ENCODE data around the gene TTC31.

TTC31 gene

DNA sequence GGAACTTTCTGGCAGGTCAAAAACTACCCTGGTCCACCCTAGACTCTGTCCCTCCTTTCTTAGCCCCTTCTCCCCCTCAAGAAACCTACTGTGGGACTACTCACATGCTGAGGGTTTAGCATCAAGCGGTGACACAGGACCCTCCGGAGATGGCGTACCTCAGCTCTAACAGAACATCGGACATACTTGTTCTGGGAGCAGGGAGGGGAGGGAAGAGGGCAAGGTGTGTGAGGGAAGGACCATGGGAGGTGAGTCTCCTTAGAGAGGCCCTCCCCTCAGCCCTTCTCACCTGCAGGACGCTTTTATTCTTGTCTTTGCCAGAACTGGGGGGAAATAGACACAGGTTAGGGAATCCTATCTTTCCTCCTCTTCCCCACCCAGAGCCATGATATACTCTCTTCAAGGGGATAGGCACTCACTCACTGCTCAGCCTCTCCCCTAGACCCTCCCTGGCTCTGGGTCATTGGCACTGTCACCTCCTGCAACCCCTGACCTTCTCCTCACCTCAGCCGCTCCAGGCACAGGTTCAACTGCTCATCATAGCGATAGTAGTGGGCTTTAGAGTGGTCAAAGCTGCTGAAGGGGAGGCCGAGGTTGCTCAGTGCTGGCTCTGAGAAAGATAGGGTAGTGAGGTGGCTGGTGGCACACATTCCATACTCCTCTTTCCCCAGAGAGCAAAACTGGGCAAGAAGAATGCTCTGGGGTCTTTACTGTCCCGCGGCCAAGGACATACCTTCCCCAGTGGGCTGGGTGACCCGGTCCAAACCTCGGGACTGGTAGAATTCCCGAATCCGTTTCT is 22.8 kb downstream of the TTC31 start:
- no peak for DNase-seq

DNA sequence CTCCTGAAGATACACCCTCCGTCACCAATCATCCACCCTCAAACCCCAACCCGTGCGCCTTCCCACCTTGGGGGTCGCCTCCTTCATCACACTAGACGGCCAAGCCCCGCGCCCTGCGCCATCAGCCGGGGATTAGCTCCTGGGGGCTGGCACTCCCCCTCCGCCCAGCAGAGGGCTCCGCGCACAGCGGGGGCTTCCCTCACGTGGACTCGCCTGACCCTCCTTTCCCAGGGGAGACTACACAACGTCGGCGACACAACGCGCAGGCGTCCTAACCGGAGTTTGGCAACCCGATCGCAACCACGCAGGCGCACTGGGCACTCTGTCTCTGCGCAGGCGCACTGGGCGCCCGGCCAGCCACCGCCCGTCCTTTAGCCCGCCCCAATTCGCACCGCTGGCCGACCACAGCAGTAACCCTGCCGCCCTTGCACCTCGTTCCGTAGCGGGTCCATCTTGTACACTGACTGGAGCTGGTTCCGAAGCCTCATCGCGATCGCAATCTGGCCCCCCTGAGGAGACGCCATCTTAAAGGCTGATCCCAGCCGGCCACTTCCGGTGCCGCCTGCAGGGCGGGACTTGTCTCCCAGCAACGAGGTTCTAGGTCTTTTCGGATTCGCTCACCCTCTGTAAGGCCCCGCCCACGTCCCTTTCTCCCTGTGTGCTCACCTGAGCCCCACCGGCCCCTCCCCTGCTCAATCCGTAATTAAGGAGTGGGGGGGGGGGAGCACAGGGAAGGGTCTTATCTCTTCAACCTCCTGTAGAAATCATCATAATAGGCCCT is 24.5 kb downstream of the TTC31 start, which contains the start of gene PCGF1:
Gene PCGF1, minus strand, starts transcription at position 551 of the 781 bp plus-strand sequence. Its CDS starts 27 bp downstream, at position 524.
- peak; percentile 98 for DNase-seq

DNA sequence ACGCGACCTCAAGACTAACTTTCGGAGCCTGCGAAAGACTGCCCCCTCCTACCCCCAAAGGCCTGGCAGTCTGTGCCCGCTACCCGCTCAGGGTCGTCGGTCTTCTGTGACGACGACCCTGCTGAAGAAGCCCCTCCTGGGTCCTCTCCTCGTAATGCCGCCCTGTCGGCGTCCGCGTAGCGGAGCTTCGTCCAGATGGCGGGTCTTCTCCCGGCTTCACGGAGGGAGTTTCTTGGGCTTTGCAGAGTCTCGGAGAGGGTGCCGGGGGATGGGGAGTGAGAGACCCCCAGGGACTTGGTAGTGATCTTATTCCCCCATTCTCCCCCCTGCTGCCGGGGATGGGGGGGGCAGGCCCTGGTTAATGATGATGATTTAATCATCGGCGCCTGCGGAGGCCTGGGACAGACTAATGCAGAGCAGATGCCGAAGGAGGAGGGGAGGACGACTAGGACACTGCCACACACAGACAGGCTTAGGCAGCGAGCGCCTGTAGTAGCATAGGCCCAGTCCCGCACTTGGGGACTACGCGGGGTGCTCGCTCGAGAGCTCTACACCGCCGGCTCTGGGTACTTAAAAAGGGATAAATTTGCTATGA is 25.1 kb downstream of the TTC31 start:
- no peak for DNase-seq

DNA sequence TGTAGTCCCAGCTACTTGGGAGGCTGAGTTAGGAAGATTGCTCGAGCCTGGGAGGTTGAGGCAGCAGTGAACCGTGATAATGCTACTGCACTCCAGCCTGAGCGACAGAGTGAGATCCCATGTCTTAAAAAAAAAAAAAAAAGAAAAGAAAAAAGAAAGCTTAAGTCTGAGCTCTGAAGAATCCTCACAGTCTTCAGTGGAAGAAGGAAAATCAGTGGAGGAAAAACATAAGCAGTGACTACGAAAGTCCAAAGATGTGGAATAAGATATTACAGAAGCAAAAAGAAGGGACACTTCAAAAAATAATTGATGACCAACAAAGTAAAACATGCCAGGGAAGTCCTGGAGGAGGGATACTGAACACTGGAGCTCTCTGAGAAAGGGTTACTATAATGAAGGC is 27.4 kb downstream of the TTC31 start:
- DNase-seq: no peak

- no peak for DNase-seq
Observed at GRCh38 chr2:74511104-74511989, 28.5 kb downstream of the TTC31 start.

GRCh38 chr2:74512744-74513604 is 30.1 kb downstream of the TTC31 start:
- no peak for DNase-seq

DNA sequence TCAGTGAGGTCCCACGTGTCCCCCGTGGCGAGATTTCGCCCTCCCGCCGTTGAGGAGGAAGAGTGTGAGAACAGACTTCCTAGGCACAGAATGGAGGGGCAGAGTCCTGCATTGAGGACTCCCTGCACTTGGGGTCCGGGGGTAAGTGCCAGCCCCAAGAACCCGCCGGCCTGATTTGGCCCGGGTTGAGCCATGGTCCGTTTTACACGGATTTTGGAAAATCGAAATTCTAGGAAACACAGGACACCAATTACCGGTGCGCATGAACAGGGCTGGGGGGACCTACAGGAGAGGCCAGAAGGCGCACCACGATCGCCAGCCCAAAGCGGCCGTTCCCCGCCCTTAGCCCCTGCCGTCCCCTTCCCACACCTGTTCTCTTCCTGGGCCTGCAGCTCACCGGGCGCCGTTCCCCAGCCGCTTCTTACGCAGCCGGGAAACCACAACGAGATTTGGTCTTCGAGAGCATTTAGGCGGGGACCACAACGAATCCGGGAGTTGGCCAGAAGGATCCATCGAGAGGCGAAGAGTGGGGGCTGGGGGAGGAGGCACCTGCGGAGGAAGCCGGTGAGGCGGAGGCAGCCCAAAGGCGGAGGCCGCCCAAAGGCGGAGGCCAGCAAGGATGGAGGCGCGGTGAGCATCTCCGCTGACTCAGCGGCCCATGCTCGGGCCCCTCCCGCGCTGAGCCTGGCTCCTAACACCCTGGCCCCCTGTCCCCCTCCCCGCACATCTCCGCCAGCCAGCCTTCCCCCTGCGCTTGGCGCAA is 30.9 kb downstream of the TTC31 start:
- DNase-seq: no peak

DNA sequence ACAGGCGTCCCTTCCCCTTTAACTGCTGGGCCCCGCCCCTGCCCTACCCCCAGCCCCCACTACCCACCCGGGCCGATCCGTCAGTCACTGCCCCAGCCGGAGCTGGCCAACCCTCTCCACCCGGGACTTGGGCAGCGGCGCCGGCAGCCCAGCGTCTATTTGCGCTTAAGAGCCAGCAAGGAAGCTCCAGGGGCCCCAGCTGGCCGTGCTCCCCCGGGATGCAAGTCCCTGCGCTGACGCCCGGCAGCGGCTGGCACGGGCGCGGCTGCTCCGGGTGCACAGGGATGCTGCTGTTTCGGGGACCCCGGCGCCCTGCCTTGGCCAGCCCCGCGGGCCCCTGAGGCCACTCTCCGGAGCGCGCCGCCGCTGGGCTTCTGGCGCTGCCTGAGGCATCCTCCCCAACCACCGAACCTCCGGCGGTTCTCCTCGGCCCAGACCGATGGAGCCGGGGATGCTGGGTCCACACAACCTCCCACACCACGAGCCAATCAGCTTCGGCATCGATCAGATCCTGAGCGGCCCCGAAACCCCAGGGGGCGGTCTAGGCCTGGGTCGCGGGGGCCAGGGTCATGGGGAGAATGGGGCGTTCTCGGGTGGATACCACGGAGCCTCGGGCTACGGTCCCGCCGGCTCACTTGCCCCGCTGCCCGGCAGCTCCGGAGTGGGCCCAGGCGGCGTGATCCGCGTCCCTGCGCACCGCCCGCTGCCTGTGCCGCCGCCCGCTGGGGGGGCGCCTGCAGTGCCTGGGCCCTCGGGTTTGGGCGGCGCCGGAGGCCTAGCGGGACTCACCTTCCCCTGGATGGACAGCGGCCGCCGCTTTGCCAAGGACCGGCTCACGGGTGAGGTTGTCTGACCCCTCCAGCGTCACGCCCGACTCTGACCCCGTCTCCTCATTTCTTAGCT is 31.7 kb downstream of the TTC31 start, which contains the start of gene TLX2:
Gene TLX2, plus strand, starts transcription at position 83 of the 903 bp plus-strand sequence. Its CDS starts 357 bp downstream, at position 440.
- no peak for DNase-seq

DNA sequence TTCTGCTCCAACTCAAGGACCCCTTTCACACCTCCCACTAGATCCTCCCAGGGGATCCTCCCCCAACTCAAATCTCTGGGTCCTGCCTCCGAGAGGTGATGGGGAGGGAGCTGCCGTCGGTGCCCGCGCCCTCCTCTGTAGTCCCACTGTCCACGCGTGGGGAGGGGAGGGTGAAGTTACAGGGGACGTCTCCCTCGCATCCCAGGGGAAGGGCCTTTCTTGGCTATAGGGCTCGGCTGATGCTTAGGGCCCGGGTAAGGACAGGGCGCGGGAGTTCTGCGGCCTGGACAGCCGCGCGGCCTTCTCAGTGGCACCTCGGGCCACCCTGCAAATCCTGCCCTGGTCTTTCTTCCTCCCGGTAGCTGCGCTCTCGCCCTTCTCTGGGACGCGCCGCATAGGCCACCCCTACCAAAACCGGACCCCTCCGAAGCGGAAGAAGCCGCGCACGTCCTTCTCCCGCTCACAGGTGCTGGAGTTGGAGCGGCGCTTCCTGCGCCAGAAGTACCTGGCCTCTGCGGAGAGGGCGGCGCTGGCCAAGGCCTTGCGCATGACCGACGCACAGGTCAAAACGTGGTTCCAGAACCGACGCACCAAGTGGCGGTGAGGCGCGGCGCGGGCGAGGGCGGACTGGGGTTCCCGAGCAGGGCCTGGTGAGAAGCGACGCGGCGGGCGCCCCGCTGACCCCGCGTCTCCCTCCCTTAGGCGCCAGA is 32.5 kb downstream of the TTC31 start:
- no peak for DNase-seq

- DNase-seq: peak; percentile 76
Observed at GRCh38 chr2:74515981-74516633, 33.2 kb downstream of the TTC31 start.

GRCh38 chr2:74516650-74517049 is 33.8 kb downstream of the TTC31 start:
- no peak for DNase-seq

DNA sequence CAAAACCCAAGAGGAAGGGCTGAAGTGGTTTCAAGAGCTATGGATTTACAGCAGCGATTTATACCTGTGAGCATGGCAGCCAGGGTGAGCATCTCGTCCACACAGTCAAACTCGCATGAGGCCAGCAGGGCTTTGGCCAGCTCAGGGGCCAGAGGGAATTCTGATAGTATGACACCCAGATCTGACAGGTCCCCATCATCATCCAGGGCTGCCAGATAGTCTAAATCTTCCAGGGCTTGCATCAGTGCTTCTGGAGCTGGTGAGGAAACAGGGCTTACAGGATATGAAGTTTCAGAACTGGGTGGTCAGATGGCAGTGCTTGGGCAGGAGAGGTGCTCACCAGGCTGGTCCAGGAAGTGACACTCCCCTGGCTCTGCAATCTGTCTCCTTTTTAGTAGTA is 39.6 kb downstream of the TTC31 start:
- DNase-seq: no peak

GRCh38 chr2:74524005-74524404 is 41.1 kb downstream of the TTC31 start:
- no peak for DNase-seq

- DNase-seq: no peak
Observed at GRCh38 chr2:74524955-74525716, 42.3 kb downstream of the TTC31 start.

DNA sequence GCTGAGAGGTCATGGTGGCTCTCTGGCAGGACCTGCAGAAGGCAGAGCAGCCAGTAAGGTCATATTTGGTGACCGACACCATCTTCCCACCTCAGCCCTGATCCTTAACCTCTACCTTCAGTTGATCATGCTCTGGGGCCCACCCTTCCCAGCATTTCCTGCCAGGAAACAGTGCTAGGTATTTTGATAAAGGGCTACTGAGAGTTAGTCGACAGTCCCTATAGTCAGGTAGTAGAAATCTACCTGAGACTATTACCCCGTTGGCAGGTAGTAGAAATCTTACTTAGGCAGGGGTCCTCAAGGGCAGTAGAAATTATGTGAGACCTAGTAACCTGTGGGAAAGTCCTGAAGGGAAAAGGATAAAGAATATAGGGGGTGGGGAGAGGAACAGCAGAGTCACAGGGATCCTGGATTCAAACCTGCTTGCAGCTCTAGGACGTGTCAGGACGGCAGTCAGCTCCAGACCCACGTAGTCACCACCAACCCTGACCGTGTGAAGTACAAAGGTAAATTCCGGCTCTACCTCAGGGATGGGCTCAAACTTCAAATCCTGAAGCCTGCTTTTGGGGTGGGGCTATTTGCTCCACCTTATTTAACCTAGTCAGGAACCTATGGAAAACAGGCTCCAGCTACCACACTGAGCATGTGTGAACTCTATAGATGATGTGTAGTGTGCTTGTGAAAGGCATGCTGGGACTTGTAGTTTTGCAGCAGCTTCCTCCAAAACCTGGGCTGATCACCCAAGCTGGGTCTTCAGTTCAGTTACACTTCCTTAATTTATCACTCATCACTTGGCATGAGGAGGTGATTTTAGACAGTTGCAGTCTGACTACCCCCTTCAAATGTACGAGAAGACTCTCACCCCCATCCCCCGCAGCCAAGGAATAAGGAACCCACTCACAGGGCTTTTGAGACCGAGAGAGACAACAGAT is 43.1 kb downstream of the TTC31 start, which contains the start of gene DQX1:
Gene DQX1, minus strand, starts transcription at position 515 of the 932 bp plus-strand sequence. Its CDS starts 502 bp downstream, at position 13.
- peak; percentile 68 for DNase-seq

DNA sequence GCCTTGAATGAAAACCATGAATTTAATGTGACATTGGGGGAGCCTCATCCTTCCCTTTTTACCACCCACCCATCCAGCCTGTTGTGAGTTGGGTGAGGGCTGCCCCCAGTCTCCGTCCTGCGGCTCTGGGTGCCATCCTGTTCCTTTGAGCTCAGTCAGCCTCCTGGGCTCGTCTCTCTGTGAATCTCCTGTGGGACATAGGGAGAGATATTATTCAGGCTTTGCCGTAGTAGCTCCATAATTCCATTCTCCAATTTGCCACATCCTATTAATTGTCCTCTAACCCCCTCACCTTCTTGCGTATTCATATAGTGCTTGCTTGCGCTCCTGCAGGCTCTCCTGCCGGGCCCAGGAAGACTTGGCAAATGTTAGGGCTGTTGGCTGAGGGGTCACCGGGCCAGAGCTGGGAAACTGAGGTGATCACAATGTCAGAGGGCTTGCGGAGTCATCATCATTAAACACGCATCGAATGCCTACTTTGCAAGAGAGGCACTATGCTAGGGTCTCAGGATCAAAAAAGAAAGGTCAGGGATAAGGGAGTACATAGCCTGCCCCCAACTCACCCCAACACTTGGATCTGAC is 43.9 kb downstream of the TTC31 start:
- DNase-seq: no peak

All from CD4-positive, alpha-beta T cell treated with Interferon gamma for 1 hour (primary cell).